ENCODE results near the gene BLOC1S5.

DNA sequence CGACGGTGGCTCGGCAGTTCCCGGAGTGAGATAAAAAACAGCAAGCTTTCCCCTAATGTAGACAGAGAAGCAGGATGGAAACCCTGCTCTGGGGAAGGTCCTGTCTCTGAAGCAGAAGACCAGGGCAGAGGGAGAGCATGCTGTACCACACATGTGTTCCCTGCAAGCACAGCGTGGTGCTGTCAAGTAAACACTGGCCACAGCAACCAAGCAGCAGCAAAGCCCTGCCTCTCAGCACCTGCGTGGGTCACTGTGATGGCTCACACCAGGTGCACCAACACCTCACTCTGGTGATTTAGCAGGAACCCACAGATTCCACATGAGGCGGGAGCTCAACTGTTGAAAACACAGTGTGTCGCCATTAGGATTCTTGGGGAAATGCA lies 88.4 kb downstream of the BLOC1S5 start:
- TF ChIP-seq, protein P1, sequence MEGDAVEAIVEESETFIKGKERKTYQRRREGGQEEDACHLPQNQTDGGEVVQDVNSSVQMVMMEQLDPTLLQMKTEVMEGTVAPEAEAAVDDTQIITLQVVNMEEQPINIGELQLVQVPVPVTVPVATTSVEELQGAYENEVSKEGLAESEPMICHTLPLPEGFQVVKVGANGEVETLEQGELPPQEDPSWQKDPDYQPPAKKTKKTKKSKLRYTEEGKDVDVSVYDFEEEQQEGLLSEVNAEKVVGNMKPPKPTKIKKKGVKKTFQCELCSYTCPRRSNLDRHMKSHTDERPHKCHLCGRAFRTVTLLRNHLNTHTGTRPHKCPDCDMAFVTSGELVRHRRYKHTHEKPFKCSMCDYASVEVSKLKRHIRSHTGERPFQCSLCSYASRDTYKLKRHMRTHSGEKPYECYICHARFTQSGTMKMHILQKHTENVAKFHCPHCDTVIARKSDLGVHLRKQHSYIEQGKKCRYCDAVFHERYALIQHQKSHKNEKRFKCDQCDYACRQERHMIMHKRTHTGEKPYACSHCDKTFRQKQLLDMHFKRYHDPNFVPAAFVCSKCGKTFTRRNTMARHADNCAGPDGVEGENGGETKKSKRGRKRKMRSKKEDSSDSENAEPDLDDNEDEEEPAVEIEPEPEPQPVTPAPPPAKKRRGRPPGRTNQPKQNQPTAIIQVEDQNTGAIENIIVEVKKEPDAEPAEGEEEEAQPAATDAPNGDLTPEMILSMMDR (IDR thresholded peaks at IDR 0.05; ENCODE audit: low read length) = no peak
- TF ChIP-seq EZH2 (optimal IDR thresholded peaks at IDR 0.05; ENCODE audit: low read depth, low read length) = no peak
